ENCODE results near the gene ZPLD1.

The ZPLD1 gene

DNA sequence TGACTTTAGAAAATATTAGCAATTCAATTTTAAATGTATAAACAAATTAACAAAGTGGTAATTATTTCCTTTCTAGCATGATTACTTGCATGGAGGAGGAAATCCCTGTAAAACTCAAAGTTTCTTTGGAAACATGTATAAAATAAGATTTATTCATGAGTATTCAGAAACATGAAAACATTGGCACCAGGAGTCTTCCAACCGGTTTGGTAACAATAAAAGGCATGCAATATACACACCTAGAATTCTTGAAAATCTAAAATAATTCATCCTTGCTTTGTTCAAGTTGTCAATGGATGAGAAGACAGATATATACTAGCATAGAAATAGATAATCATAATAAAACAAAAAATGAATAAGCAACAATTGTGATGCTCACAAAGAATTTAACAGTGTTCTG lies 76.4 kb downstream of the ZPLD1 start:
- no peak for TF ChIP-seq CTCF (IDR thresholded peaks at IDR 0.05; ENCODE audit: low read depth, low read length)
- no peak overlapping the region for H3K4me3 ChIP-seq (ENCODE audit: low read depth, low read length)

GRCh38 chr3:102511639-102512038 lies 76.8 kb downstream of the ZPLD1 start:
- H3K4me3 ChIP-seq (ENCODE audit: low read depth, low read length) = no peak overlapping the region
- no peak for TF ChIP-seq CTCF (IDR thresholded peaks at IDR 0.05; ENCODE audit: low read depth, low read length)

GRCh38 chr3:102512734-102513504 lies 78.1 kb downstream of the ZPLD1 start:
- H3K4me3 ChIP-seq (ENCODE audit: low read depth, low read length) = no peak overlapping the region

GRCh38 chr3:102514241-102514640 lies 79.4 kb downstream of the ZPLD1 start:
- TF ChIP-seq CTCF (IDR thresholded peaks at IDR 0.05; ENCODE audit: low read depth, low read length) = no peak
- H3K4me3 ChIP-seq (ENCODE audit: low read depth, low read length) = no peak overlapping the region

More at GRCh38 chr3:102512734-102513504, 78.1 kb downstream of the ZPLD1 start:
- no peak for TF ChIP-seq CTCF (IDR thresholded peaks at IDR 0.05; ENCODE audit: low read depth, low read length)

- TF ChIP-seq CTCF (IDR thresholded peaks at IDR 0.05; ENCODE audit: low read depth, low read length) = no peak
- H3K4me3 ChIP-seq (ENCODE audit: low read depth, low read length) = no peak overlapping the region
Measured at GRCh38 chr3:102521246-102521645, 86.4 kb downstream of the ZPLD1 start.

DNA sequence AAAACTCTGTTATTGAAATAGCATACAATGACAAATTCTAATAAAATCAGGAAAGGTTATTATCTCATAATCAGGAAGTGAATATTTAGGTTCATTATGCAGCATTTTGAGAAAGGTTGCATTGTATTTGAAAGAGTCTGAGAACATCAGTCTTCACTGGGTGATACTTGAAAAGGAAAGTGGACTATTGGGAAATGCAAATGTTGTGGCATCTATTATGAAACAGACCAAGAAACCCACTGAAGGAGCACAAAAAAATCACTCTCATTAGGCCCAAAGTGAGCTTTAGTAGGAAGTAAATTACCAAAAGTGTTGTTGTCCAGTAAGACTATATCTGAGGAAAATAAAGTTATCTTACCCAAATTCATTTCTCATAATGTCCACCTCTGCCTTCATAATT lies 90.8 kb downstream of the ZPLD1 start:
- TF ChIP-seq CTCF (IDR thresholded peaks at IDR 0.05; ENCODE audit: low read depth, low read length) = no peak
- H3K4me3 ChIP-seq (ENCODE audit: low read depth, low read length) = no peak overlapping the region

DNA sequence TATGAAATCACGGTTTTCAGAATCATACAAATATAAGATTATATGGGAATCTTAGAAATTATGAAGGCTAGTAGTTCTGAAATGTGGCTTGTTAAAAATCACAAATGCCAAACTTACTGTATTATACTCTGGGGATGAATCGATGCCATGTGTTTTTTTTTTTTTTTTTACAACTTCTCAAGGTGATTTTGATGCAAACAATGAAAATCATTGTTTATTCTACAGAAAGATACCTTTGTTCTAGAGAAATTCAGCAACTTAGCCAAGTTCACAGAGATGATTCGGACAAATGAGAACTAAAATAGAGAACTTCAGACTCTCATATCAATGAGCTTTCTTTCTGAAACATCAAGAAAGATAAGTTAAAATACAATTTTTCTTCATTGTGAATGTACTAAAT lies 92.0 kb downstream of the ZPLD1 start:
- no peak overlapping the region for H3K4me3 ChIP-seq (ENCODE audit: low read depth, low read length)
- no peak for TF ChIP-seq CTCF (IDR thresholded peaks at IDR 0.05; ENCODE audit: low read depth, low read length)

Measured in WI38 (cell line).